DOHH2 (cell line): Measurements from ENCODE around the gene RBM28.

Source experiments
- H3F3A ChIP-seq: fragments of 200-600 bp; sonication (generic), shearing (Covaris generic); 2 replicates; pipeline ENCODE4 v1.6.0; 2016; ENCODE audit warnings: antibody characterized with exemption, mild to moderate bottlenecking; ENCODE audit not compliant: control insufficient read depth, insufficient read depth
- H3K27ac ChIP-seq: fragments of 200-600 bp; sonication (generic); 2 replicates; pipeline ENCODE4 v1.5.1; 2014; ENCODE audit warnings: low read depth, mild to moderate bottlenecking, low read length, moderate library complexity
- H3K27me3 ChIP-seq: fragments of 200-600 bp; sonication (generic); 2 replicates; pipeline ENCODE4 v1.6.1; 2014; ENCODE audit warnings: mild to moderate bottlenecking, low read length, mixed read lengths; ENCODE audit not compliant: control insufficient read depth
- H3K36me3 ChIP-seq: fragments of 200-600 bp; sonication (generic); 2 replicates; pipeline ENCODE4 v1.6.1; 2014; ENCODE audit warnings: mild to moderate bottlenecking, low read length, moderate library complexity, mixed read lengths; ENCODE audit not compliant: control insufficient read depth
- H3K4me1 ChIP-seq: fragments of 200-600 bp; sonication (generic); 2 replicates; pipeline ENCODE4 v1.6.1; 2014; ENCODE audit warnings: mild to moderate bottlenecking, low read length, mixed read lengths; ENCODE audit not compliant: control insufficient read depth
- H3K4me2 ChIP-seq: fragments of 200-600 bp; sonication (generic); 2 replicates; pipeline ENCODE4 v1.6.0; 2014; ENCODE audit warnings: mild to moderate bottlenecking, low read length, moderate library complexity
- H3K4me3 ChIP-seq: fragments of 200-600 bp; sonication (generic); 2 replicates; pipeline ENCODE4 v1.5.1; 2014; ENCODE audit warnings: mild to moderate bottlenecking, low read length, mixed read lengths
- H3K79me2 ChIP-seq: fragments of 200-600 bp; sonication (generic); 2 replicates; pipeline ENCODE4 v1.6.1; 2014; ENCODE audit warnings: mild to moderate bottlenecking, low read length, mixed read lengths; ENCODE audit not compliant: control insufficient read depth
- H3K9me2 ChIP-seq: fragments of 200-600 bp; sonication (generic); replicated peaks from 2 replicates; pipeline ENCODE4 v1.6.1; 2014; ENCODE audit warnings: mild to moderate bottlenecking, low read length, mixed read lengths; ENCODE audit not compliant: control insufficient read depth
- H3K9me3 ChIP-seq: fragments of 200-600 bp; sonication (generic); 2 replicates; pipeline ENCODE4 v1.6.1; 2014; ENCODE audit warnings: antibody characterized with exemption, low read length, mixed read lengths; ENCODE audit not compliant: control insufficient read depth, insufficient read depth
- H4K20me1 ChIP-seq: fragments of 200-600 bp; sonication (generic); 2 replicates; pipeline ENCODE4 v1.6.0; 2014; ENCODE audit warnings: low read depth, mild to moderate bottlenecking, antibody characterized with exemption, low read length, moderate library complexity; ENCODE audit not compliant: control insufficient read depth, insufficient read depth
- CTCF ChIP-seq: fragments of 200-600 bp; sonication (generic); IDR thresholded peaks from one replicate; pipeline ENCODE4 v1.5.1; 2014; ENCODE audit warnings: antibody characterized with exemption, mild to moderate bottlenecking, low read depth, low read length; ENCODE audit not compliant: poor library complexity, severe bottlenecking
- EZH2phosphoT487 ChIP-seq: fragments of 200-600 bp; sonication (generic); IDR thresholded peaks from 2 replicates; pipeline ENCODE4 v1.6.1; 2017; ENCODE audit warnings: borderline replicate concordance, mild to moderate bottlenecking, antibody characterized with exemption, low read length, moderate library complexity, mixed read lengths

Gene RBM28

GRCh38 chr7:128253701-128254100 lies 90.0 kb downstream of the RBM28 start:
- H4K20me1 ChIP-seq, result no peaks in the 10 kb centered on the region
- H3K4me1 ChIP-seq, result no peaks in the 10 kb centered on the region
- no peaks in the 10 kb centered on the region for H3K79me2 ChIP-seq
- H3K4me2 ChIP-seq, result no peak overlapping the region
- no peaks in the 10 kb centered on the region for H3K9me3 ChIP-seq
- H3K9me2 ChIP-seq, result no peaks in the 10 kb centered on the region
- no peaks in the 10 kb centered on the region for H3F3A ChIP-seq
- TF ChIP-seq EZH2phosphoT487 (no peak), CTCF (no peak)
- peaks cover 11% of the 10 kb centered on the region for H3K27me3 ChIP-seq
- no peak overlapping the region for H3K27ac ChIP-seq
- no peaks in the 10 kb centered on the region for H3K36me3 ChIP-seq
- H3K4me3 ChIP-seq, result no peak overlapping the region

- no peaks in the 10 kb centered on the region for H3K9me3 ChIP-seq
- TF ChIP-seq EZH2phosphoT487 (no peak), CTCF (no peak)
- H4K20me1 ChIP-seq, result no peaks in the 10 kb centered on the region
- no peaks in the 10 kb centered on the region for H3K36me3 ChIP-seq
- H3K79me2 ChIP-seq, result no peaks in the 10 kb centered on the region
- H3K4me1 ChIP-seq, result no peaks in the 10 kb centered on the region
- H3F3A ChIP-seq, result no peaks in the 10 kb centered on the region
- H3K9me2 ChIP-seq, result no peaks in the 10 kb centered on the region
- H3K27ac ChIP-seq, result no peak overlapping the region
- H3K27me3 ChIP-seq, result peaks cover 15% of the 10 kb centered on the region
- H3K4me3 ChIP-seq, result no peak overlapping the region
- no peak overlapping the region for H3K4me2 ChIP-seq
These were observed 92.4 kb downstream of the RBM28 start for GRCh38 chr7:128251337-128251736.
